HuH-7 (cell line): ENCODE data around the gene GPD1.
A peak's percentile ranks its signal among the peaks of the same experiment; 100 is the strongest.
"Not testable (repeated sequence)": the region's sequence is repeated elsewhere in the genome, so short reads cannot be mapped to it uniquely, and the experiment has no call there.

ENCODE experiments used
- DNase-seq: peaks from one replicate; pipeline ENCODE4 v3.0.0; 2011; ENCODE audit warnings: low spot score

Gene GPD1

DNA sequence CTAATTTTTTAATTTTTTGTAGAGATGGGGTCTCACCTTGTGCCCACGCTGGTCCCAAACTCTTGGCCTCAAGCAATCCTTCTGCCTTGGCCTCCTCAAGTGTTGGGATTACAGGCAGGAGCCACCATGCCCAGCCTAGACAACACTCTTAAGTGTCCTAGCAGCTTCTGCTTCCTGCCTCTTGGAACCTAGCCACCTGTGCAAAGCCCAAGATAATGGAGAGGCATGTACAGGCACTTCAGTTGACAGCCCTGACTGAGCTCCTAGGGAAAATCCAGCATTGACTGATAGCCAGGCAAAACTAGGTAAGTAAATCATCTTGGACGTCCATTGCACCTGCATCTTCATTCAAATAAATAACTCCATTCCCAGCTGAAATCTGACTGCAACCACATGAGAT, 23.7 kb downstream of the GPD1 start:
- DNase-seq = no peak

DNA sequence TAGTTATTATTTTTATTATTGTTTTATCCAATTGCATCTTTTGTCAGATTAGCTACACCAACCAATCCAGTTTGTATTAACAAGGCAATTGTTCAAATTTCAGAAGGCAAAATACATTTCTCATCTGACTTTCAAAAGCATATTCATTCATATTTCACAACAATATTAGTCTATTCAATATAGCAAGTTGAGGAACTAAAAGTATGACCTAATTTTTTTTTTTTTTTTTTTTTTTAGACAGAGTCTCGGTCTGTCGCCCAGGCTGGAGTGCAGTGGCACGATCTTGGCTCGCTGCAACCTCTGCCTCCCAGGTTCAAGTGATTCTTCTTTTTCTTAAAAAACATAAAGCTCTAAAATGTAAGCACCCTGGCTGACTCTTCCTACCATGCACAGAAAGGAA, 25.5 kb downstream of the GPD1 start:
- DNase-seq = no peak

DNA sequence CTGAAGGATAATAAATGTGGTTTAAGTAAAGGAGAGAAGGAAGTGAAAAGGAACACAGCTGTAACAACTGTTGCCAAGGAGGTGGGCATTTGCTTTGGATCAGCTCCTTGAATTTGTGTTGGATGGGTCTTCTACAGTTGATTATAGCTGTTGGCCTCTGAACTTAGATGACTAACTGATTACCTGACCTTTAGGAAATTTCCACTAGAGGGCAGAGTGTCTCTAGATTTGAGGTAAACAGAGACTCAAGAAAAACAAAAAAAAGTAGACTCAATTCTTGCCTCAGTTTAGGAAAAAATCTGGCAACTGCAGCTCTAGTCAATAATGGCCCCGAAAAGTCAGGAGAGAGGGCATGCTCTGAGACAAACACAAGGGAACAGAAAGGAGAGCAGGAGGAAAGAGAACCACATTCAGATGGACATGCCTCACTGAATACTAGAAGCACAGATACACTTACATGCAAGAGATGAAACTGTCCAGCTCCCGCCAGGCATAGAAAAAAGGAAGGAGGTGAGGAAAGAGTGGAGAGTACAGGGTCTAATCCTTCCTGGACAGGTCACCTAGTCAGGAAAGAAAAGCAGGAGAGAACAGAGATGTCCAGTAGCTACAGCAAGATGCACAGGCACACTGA, 28.8 kb downstream of the GPD1 start:
- no peak for DNase-seq

DNA sequence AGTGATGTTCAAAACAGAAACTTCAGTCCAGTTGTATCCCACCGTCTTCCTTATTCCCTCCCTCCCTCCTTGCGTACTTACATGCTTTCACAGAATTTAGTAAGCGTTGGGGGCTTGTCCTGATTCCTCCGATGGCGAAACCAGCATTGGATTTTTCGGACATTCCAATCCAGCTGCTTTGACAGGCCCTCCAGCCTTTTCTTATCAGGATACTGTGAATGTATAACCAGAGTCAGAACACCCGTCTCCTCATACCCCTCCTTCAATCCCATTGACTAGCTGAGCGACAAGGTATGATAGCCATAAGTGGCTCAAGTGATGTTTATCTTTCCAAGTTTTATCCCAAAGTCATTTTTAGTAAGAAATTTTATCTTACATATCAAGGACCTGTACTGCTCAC, 39.2 kb downstream of the GPD1 start:
- peak; percentile 67 for DNase-seq

DNA sequence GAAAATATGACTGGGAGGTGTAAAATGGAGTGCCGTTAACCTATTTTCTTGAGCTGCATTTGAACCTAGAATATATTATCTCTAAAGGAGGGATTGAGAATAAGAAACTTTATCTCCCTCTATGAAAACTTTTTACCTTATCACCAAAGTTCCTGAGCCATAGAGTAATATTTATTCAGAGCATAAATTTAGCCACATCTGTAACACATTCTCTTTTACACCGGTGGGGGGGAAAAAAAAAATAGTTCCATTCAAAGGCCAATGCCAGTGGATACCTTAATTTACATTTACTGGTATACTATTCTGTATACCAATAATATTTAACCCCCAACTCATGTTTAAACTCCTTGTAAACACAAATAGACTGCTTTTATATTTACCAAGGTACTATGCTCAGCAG, 41.6 kb downstream of the GPD1 start:
- no peak for DNase-seq

DNA sequence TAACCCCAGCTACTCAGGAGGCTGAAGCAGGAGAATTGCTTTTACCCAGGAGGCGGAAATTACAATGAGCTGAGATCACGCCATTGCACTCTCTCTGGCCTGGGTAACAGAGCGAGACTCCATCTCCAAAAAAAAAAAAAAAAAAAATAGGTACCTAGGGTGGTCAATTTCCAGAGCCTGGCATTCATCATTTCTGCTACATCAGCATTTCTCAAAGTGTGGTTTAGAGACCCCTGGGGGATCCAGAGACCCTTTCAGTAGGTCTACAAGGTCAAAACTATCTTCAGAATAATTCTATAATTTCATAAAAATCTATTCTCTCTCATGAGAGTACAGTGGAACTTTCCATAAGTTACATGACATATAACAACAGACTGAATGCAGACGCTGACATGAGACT, 43.5 kb downstream of the GPD1 start:
- no peak for DNase-seq

DNA sequence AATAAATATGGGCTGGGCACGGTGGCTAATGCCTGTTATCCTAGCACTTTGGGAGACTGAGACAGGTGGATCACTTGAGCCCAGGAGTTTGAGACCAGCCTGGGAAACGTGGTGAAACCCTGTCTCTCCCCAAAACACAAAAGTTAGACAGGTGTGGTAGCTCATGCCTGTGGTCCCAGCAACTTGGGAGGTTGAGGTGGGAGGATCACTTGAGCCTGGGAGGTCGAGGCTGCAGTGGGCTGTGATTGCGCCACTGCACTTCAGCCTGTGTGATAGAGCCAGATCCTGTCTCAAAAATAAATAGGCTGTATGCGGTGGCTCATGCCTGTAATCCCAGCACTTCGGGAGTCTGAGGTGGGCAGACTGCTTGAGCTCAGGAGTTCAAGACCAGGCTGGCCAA, 44.2 kb downstream of the GPD1 start:
- not testable (repeated sequence) for DNase-seq

DNA sequence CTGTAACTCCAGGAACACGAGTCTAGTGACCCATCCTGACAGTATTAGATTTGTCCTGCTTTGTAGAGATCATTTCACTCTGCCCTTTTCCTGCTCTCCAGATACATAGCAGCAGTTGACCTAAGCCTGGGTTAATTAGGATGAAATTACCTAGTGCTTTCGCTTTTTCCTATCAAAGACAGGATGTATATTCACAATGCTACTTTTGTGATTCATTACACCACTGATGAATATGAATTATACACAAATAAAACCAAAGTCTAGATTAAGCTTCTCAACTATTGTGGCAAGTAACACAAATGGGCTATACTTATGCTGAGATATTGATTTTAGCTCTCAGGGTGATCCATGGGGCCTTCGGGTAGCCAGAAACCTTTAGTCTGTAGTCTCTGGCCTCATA, 45.5 kb downstream of the GPD1 start:
- DNase-seq = no peak

DNA sequence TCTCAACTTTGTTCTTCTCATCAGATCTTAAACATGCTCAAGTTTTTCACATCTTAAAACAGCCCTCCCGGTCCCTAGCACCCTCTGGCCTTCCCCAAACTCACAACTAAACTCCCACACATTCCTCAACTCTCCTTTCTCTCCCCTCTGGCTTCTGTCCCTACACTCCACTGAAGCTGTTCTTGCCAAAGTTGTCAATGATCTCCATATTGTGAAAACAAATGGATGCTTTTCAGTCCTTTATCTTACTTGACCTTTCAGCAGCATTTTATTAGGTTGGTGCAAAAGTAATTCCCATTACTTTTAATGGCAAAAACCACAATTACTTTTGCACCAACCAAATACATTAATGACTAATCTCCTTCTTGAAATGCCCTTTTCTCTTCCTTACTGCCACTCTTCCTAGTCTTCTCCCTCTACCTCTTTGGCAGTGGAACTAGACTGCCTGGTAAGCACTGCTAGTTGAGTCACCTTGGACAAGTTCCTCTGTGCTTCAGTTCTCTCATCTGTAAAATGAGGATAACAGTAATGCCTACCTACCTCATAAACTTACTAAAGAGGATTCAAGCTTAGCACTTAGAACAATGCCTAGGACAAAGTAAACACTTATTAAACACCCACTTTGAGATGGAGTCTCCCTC, 47.4 kb downstream of the GPD1 start:
- DNase-seq = no peak

DNA sequence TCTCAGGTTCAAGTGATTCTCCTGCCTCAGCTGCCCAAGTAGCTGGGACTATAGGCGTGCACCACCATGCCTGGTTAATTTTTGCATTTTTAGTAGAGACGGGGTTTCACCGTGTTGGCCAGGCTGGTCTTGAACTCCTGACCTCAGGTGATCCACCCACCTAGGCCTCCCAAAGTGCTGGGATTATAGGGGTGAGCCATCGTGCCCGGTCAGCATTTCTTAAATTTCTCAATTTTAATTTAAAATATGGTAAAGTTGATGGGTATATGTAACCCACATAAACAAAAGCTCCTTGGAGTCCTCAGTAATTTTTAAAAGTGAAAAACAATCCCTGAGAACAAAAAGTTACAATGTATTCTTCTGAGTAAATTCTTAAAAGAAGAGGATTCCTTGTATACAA, 51.1 kb downstream of the GPD1 start:
- DNase-seq = not testable (repeated sequence)

DNA sequence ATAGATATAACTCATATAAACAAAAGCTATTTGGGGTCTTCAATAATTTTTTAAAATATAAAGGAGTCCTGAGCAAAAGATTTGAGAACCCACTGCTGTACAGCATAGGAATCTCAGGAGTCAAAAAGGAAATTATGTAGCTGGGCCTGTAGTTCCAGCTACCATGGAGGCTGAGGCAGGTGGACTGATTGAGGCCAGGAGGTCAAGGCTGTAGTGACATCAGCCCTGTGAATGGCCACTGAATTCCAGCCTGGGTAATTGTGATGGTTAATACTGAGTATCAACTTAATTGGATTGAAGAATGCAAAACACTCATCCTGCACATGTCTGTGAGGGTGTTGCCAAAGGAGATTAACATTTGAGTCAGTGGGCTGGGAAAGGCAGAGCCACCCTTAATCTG, 52.8 kb downstream of the GPD1 start:
- DNase-seq = no peak

DNA sequence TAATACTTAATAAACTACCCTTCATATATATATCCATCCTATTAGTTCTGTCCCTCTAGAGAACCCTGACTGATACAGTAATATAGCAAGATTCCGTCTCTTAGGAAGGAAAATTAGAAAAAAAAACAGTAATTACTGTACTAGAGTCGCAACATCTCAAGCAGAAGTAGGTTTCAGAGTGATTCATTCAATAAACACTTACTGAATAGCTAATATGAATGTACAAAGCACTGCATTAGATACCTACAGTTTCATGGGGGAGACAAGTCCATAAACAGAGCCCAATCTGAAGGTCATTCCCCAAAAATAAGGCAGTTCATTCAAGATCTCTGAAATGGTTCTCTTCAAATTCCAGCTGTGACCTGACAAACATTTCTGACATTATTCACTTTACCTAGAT, 53.5 kb downstream of the GPD1 start:
- DNase-seq = no peak

DNA sequence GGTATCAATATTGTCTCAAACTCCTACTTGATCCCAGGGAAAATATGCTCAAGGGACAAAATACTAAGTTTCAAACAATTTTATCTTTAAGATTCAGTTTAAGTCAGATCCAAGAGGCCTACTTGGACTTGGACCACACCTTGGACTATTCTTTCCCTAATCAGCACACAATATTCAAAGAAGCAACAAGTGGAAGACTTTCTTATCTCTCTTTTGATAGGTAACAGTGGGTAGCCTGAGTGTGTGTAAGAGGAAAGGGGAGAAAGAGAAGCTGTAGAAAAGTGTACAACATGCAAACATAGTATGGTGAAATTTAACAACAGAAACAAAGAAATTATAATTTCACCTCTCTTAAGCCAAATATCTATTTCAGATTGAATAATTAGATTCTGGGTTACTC, 56.8 kb downstream of the GPD1 start:
- no peak for DNase-seq
